GM18909 (cell line): ENCODE data around the gene PCDHA1.
"Not testable (repeated sequence)": the region's sequence is repeated elsewhere in the genome, so short reads cannot be mapped to it uniquely, and the experiment has no call there.

Source experiments
- ATAC-seq: cut with Tn5 transposase; IDR thresholded peaks from one replicate; pipeline ENCODE4 v1.9.1; 2021; ENCODE audit warnings: mild to moderate bottlenecking; ENCODE audit not compliant: unreplicated experiment, poor library complexity

Gene PCDHA1

DNA sequence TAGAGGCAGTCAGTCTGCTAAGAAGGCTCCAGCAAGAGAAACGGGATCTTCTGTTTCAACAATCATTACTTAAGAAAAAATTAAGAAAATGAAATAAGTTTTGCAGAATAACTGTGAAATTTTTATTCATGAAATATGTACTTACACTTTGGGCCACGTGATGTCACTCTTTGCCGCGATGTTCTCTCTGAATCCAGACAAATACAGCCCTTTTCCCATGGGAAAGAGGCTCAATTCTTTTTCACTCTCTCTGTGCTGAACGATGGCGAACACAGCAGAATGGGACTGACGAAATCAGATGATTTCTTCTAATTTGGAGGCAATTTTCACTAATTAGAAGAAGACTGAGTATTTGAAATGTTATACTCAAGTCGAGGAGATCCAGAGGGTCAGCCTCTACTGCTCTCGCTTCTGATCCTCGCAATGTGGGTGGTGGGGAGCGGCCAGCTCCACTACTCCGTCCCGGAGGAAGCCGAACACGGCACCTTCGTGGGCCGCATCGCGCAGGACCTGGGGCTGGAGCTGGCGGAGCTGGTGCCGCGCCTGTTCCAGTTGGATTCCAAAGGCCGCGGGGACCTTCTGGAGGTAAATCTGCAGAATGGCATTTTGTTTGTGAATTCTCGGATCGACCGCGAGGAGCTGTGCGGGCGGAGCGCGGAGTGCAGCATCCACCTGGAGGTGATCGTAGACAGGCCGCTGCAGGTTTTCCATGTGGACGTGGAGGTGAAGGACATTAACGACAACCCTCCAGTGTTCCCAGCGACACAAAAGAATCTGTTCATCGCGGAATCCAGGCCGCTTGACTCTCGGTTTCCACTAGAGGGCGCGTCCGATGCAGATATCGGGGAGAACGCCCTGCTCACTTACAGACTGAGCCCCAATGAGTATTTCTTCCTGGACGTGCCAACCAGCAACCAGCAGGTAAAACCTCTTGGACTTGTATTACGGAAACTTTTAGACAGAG lies 62.5 kb downstream of the PCDHA1 start, which contains the start of gene PCDHA9:
Gene PCDHA9 (plus strand): TSS at position 244 of the 964 bp plus-strand sequence. CDS start 114 bp downstream, at position 358.
- not testable (repeated sequence) for ATAC-seq

GRCh38 chr5:140849831-140850634 lies 64.1 kb downstream of the PCDHA1 start:
- not testable (repeated sequence) for ATAC-seq

GRCh38 chr5:140855772-140856674 lies 70.1 kb downstream of the PCDHA1 start, which contains the start of gene PCDHA10:
Gene PCDHA10 (plus strand): TSS chr5:140855897. CDS start chr5:140856049, 152 bp downstream.
- ATAC-seq: no peak

- no peak for ATAC-seq
Observed at GRCh38 chr5:140857177-140857986, 71.4 kb downstream of the PCDHA1 start.

DNA sequence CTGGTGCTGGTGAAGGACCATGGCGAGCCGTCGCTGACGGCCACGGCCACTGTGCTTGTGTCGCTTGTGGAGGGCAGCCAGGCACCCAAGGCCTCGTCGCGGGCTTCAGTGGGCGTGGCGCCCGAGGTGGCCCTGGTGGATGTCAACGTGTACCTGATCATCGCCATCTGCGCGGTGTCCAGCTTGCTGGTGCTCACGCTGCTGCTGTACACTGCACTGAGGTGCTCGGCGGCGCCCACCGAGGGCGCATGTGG lies 72.0 kb downstream of the PCDHA1 start:
- no peak for ATAC-seq

DNA sequence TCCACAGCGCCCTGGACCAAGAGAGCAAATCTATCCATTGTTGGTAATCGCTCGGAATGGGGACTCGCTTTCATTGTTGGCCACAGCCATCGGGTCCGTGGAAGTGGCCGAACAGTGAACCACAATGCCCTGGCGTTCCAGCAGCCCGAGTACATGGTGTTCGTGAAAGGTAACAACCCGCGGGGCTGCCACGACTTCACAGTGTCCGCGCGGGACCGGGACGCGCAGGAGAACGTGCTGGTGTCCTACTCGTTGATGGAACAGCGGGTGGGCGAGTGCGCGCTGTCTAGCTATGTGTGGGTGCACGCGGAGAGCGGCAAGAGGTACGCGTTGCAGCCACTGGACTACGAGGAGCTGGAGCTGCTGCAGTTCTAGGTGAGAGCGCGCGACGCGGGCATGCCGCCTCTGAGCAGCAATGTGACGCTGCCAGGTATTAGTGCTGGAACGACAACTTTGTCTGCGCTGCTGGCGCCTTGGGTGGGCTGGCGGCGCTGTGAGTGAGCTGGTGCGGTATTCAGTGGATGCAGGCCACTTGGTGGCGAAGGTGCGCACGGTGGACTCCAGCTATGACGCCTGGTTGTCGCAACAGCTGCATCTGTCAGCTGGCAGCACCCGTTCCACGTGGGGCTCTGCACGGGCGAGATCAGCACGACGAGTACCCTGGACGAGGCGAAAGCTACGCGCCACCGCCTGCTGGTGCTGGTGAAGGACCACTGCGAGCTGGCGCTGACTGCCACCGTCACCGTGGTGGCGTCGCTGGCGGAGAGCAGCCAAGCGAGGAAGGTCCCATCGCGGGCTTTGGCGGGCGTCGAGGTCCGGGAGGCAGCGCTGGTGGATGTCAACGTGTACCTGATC lies 76.7 kb downstream of the PCDHA1 start:
- ATAC-seq: no peak

DNA sequence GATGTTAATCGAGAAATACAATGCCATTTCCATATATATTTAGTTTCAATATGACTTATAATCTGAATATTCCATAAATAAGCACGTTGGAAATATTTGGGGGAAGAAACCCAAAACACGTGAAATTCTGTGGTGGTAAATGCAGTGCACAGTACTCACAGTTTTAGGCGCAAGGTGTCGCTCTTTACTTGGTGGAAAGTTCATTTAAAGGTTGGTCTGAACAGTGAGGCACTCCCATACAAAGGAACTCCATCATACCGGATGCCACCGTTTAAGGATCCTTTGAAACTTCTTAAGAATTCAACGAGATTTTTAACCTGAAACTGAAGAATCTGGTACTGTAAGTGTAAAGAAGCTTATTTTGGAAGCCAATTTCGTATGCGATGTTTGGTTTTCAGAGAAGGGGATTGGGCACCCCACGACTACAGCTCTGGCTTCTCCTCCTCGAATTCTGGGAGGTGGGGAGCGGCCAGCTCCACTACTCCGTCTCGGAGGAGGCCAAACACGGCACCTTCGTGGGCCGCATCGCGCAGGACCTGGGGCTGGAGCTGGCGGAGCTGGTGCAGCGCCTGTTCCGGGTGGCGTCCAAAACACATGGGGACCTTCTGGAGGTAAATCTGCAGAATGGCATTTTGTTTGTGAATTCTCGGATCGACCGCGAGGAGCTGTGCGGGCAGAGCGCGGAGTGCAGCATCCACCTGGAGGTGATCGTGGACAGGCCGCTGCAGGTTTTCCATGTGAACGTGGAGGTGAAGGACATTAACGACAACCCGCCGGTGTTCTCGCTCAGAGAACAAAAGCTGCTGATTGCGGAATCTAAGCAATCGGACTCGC lies 83.0 kb downstream of the PCDHA1 start, which contains the start of gene PCDHA11:
Gene PCDHA11 (plus strand): TSS at position 237 of the 834 bp plus-strand sequence. CDS start 147 bp downstream, at position 384.
- ATAC-seq: no peak

- no peak for ATAC-seq
Observed at GRCh38 chr5:140869555-140869886, 83.6 kb downstream of the PCDHA1 start.

DNA sequence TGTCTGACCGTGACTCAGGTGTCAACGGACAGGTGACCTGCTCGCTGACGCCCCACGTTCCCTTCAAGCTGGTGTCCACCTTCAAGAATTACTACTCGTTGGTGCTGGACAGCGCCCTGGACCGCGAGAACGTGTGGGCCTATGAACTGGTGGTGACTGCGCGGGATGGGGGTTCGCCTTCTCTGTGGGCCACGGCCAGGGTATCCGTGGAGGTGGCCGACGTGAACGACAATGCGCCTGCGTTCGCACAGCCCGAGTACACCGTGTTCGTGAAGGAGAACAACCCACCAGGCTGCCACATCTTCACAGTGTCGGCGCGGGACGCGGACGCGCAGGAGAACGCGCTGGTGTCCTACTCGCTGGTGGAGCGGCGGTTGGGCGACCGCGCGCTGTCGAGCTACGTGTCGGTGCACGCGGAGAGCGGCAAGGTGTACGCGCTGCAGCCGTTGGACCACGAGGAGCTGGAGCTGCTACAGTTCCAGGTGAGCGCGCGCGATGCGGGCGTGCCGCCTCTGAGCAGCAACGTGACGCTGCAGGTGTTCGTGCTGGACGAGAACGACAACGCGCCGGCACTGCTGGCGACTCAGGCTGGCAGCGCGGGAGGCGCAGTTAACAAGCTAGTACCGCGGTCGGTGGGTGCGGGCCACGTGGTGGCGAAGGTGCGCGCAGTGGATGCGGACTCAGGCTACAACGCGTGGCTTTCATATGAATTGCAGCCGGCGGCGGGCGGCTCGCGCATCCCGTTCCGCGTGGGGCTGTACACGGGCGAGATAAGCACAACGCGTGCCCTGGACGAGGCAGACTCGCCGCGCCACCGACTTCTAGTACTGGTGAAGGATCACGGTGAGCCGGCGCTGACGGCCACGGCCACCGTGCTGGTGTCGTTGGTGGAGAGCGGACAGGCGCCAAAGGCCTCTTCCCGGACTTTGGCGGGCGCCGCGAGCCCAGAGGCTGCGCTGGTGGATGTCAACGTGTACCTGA lies 84.6 kb downstream of the PCDHA1 start:
- no peak for ATAC-seq

DNA sequence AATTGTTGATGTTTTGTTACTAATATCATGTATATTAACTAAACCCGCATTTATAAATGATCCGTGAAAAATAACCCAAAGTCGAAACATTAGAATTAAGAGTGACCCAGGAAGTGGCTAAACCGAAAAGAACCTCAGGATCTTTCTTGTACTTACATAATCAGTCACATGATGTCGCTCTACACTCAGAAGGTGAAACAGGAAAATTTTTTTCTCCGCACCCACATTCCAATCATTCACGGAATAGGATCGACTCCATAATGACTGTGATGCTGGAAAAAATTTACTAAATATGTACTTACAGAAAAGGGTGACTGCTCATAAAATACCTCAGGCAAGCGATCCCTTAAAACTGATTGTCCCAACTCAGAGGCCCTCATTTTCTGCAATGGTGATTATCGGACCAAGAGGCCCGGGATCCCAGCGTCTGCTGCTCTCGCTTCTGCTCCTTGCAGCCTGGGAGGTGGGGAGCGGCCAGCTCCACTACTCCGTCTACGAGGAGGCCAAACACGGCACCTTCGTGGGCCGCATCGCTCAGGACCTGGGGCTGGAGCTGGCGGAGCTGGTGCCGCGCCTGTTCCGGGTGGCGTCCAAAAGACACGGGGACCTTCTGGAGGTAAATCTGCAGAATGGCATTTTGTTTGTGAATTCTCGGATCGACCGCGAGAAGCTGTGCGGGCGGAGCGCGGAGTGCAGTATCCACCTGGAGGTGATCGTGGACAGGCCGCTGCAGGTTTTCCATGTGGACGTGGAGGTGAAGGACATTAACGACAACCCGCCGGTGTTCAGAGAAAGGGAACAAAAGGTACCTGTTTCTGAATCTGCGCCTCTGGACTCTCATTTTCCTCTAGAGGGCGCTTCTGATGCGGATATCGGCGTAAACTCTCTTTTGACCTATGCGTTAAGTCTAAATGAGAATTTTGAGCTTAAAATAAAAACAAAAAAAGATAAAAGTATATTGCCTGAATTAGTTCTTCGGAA lies 89.4 kb downstream of the PCDHA1 start, which contains the start of gene PCDHA12:
Gene PCDHA12 (plus strand): TSS at position 224 of the 981 bp plus-strand sequence. CDS start 165 bp downstream, at position 389.
- no peak for ATAC-seq

DNA sequence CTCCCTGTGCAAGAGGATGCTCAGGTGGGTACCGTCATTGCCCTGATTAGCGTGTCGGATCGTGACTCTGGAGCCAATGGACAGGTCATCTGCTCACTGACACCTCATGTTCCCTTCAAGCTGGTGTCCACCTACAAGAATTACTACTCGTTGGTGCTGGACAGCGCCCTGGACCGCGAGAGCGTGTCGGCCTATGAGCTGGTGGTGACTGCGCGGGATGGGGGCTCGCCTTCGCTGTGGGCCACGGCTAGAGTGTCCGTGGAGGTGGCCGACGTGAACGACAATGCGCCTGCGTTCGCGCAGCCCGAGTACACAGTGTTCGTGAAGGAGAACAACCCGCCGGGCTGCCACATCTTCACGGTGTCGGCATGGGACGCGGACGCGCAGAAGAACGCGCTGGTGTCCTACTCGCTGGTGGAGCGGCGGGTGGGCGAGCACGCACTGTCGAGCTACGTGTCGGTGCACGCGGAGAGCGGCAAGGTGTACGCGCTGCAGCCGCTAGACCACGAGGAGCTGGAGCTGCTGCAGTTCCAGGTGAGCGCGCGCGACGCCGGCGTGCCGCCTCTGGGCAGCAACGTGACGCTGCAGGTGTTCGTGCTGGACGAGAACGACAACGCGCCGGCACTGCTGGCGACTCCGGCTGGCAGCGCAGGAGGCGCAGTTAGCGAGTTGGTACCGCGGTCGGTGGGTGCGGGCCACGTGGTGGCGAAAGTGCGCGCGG lies 90.8 kb downstream of the PCDHA1 start:
- ATAC-seq: not testable (repeated sequence)

DNA sequence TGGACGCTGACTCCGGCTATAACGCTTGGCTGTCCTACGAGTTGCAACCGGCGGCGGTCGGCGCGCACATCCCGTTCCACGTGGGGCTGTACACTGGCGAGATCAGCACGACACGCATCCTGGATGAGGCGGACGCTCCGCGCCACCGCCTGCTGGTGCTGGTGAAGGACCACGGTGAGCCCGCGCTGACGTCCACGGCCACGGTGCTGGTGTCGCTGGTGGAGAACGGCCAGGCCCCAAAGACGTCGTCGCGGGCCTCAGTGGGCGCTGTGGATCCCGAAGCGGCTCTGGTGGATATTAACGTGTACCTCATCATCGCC lies 91.3 kb downstream of the PCDHA1 start:
- ATAC-seq: no peak

DNA sequence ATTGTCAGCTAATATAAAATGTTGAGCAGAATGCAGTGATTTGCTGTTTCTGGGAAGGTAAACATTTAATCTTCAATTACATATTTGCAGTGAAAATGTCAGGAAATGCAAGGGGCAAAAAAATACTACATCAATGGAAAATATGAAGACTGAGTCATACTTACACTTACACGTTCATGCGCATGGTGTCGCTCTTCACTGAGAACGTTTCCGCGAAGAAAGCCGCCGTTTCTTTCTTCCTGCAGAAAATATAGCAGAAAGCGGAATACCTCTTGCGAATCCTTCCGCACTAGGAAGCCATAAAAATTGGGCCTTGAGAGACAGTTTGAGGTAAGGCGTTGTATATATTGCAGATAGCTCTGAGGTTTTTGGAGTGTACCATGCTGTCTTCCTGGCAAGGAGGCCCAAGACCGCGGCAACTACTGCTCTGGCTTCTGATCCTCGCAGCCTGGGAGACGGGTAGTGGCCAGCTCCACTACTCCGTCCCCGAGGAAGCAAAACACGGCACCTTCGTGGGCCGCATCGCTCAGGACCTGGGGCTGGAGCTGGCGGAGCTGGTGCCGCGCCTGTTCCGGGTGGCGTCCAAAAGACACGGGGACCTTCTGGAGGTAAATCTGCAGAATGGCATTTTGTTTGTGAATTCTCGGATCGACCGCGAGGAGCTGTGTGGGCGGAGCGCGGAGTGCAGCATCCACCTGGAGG lies 96.1 kb downstream of the PCDHA1 start, which contains the start of gene PCDHA13:
Gene PCDHA13 (plus strand): TSS at position 236 of the 702 bp plus-strand sequence. CDS start 145 bp downstream, at position 381.
- no peak for ATAC-seq

DNA sequence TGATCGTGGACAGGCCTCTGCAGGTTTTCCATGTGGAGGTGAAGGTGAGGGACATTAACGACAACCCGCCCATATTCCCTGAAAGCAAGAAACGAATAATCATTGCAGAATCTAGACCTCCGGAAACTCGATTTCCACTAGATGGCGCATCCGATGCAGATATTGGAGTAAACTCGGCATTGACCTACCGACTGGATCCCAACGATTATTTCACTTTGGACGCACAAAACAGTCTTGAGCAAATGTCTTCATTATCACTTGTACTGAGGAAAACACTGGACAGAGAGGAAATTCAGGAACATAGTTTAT lies 96.6 kb downstream of the PCDHA1 start:
- ATAC-seq: no peak
